SJSA1 (cell line): ENCODE results near the gene AGMAT. TPM values are rescaled to one million over a fixed set of nuclear protein-coding genes. Genes with fewer than 3 reads are reported as not detected.

Source experiments
- DNase-seq, 2 experiments: peaks; one replicate each; pipeline ENCODE4 v3.0.0-alpha.2; 2015 to 2020; ENCODE audit warnings: low spot score in 2 of 2, low read depth in 1 of 2
- H3K27ac ChIP-seq: fragments of 250-450 bp; sonication (Bioruptor Pico); 2 replicates; pipeline ENCODE4 v1.5.1; 2020; ENCODE audit warnings: mild to moderate bottlenecking, moderate library complexity
- H3K27me3 ChIP-seq: fragments of 250-450 bp; sonication (Bioruptor Pico); replicated peaks from 2 replicates; pipeline ENCODE4 v1.5.1; 2020; ENCODE audit warnings: mild to moderate bottlenecking, moderate library complexity
- H3K36me3 ChIP-seq: fragments of 250-450 bp; sonication (Bioruptor Pico); 2 replicates; pipeline ENCODE4 v1.5.1; 2020; ENCODE audit warnings: mild to moderate bottlenecking
- H3K4me1 ChIP-seq: fragments of 250-450 bp; sonication (Bioruptor Pico); replicated peaks from 2 replicates; pipeline ENCODE4 v1.6.1; 2021; ENCODE audit warnings: mild to moderate bottlenecking
- H3K4me3 ChIP-seq: fragments of 250-450 bp; sonication (Bioruptor Pico); 2 replicates; pipeline ENCODE4 v1.5.1; 2020; ENCODE audit warnings: mild to moderate bottlenecking
- H3K9me3 ChIP-seq: fragments of 250-450 bp; sonication (Bioruptor Pico); replicated peaks from 2 replicates; pipeline ENCODE4 v1.5.1; 2020; ENCODE audit warnings: mild to moderate bottlenecking
- total RNA-seq: library from RNA; depleted of rRNA; stranded (reverse); fragments of >200 nt; shearing (Covaris generic); gene quantifications from 2 replicates; pipeline ENCODE4 v1.2.3, GENCODE V29; 2014

AGMAT gene
- total RNA-seq, 1 experiment from 2014 or later: 0.53 TPM

DNA sequence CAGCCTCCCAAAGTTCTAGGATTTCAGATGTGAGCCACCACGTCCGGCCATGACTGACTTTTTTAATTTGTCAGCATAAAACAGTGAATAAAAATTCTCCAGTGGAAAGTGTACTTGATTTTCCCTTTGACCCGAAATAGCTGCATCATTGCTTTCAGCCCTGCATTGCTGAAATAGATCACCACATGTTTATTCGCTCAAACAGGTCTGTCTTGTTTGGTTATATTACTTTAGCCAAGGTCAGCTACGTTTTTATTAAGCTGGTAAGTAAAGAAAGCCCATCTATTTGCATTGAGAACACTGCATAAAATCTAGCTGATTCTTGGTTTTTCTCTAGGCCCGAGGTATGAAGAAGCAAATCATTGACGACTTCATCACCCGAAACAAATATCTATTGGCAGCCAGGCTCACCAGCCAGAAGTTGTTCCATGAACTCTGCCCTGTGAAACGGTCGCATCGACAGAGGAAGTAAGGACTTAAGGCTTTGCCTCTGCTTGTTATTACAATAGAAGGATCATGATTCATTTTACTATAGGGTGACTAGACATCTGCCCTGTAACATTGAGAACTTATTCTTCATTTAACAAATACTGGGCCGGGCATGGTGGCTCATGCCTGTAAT, 25.6 kb downstream of the AGMAT start:
- H3K27ac ChIP-seq: no peak overlapping the region
- no peak overlapping the region for H3K4me3 ChIP-seq
- H3K27me3 ChIP-seq: no peaks in the 10 kb centered on the region
- no peak for DNase-seq
- no peaks in the 10 kb centered on the region for H3K4me1 ChIP-seq
- no peaks in the 10 kb centered on the region for H3K9me3 ChIP-seq
- peaks cover 42% of the 10 kb centered on the region for H3K36me3 ChIP-seq

- Histone ChIP-seq H3K27ac (no peak overlapping the region), H3K4me3 (no peak overlapping the region), H3K27me3 (no peaks in the 10 kb centered on the region), H3K4me1 (no peaks in the 10 kb centered on the region), H3K36me3 (peaks cover 38% of the 10 kb centered on the region), H3K9me3 (no peaks in the 10 kb centered on the region)
- DNase-seq: no peak
Measured at GRCh38 chr1:15558516-15558915, 26.3 kb downstream of the AGMAT start.

GRCh38 chr1:15557594-15557993, 27.3 kb downstream of the AGMAT start:
- Histone ChIP-seq H3K36me3 (peaks cover 30% of the 10 kb centered on the region), H3K4me1 (no peaks in the 10 kb centered on the region), H3K27ac (no peak overlapping the region), H3K4me3 (no peak overlapping the region), H3K27me3 (no peaks in the 10 kb centered on the region), H3K9me3 (no peaks in the 10 kb centered on the region)
- no peak for DNase-seq

DNA sequence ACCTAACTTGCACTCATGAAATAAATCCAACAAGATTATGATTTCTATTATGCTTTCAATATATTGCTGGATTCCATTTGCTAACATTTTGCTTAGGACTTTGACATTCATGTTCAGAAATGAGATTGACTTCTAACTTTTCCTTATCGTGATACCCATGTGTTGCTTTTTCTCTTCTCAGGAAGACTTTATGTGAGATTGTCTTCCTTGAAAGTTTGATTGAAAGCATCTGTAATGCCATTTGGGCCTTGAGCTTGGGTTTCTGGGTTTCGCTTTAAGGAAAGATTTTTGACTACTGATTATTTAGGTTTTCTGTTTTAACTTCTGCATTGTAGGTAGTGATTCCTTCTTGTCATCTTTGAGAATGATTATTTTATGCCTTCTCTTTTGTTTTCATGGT, 27.8 kb downstream of the AGMAT start:
- Histone ChIP-seq H3K4me3 (no peak overlapping the region), H3K4me1 (no peaks in the 10 kb centered on the region), H3K9me3 (no peaks in the 10 kb centered on the region), H3K36me3 (peaks cover 26% of the 10 kb centered on the region), H3K27ac (no peak overlapping the region), H3K27me3 (no peaks in the 10 kb centered on the region)
- no peak for DNase-seq

DNA sequence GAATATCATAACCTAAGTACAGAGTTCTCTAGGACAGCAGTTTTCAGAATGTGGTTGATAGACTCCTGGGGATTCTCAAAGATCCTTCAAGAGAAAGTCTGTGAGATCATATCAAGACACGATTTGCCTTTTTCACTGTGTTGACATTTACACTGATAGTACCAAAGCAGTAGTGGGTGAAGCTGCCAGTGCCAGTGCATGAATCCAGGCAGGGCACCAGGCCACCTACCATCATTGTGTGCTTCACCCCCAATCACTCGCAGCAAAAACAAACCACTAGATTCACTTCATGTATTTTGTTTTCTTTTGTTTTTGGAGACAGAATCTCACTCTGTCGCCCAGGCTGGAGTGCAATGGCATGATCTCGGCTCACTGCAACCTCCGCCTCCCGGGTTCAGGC, 34.3 kb downstream of the AGMAT start:
- no peak overlapping the region for H3K4me3 ChIP-seq
- no peaks in the 10 kb centered on the region for H3K9me3 ChIP-seq
- H3K36me3 ChIP-seq: peaks cover 25% of the 10 kb centered on the region
- no peaks in the 10 kb centered on the region for H3K27me3 ChIP-seq
- H3K4me1 ChIP-seq: no peaks in the 10 kb centered on the region
- no peak for DNase-seq
- no peak overlapping the region for H3K27ac ChIP-seq

DNA sequence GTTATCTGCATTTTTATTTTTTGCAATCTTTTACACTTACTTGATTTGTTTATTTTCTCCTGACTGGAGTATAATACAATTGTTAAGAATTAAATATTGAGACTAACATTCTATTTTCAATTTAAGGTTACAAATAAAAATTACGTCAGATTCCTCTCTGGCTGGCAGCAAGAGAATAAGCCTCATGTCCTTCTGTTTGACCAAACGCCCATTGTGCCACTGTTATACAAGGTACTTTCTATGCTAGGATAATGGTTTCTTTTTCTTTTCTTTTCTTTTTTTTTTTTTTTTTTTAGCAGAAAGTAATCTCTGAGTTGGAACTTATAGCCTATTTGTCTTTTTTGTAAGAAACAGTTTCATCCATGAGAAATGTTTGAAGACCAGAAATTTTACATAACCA, 38.2 kb downstream of the AGMAT start:
- DNase-seq: no peak
- Histone ChIP-seq H3K36me3 (peaks cover 57% of the 10 kb centered on the region), H3K9me3 (no peaks in the 10 kb centered on the region), H3K4me3 (no peak overlapping the region), H3K27me3 (no peaks in the 10 kb centered on the region), H3K27ac (no peak overlapping the region), H3K4me1 (peaks cover 9% of the 10 kb centered on the region)

- peaks cover 17% of the 10 kb centered on the region for H3K4me1 ChIP-seq
- H3K4me3 ChIP-seq: no peak overlapping the region
- H3K27ac ChIP-seq: no peak overlapping the region
- DNase-seq: peak in 1 of 2 experiments; percentile 6
- H3K36me3 ChIP-seq: peaks cover 70% of the 10 kb centered on the region
- peaks cover 3% of the 10 kb centered on the region; the same call in 1 of the 2 replicates for H3K9me3 ChIP-seq
- H3K27me3 ChIP-seq: no peaks in the 10 kb centered on the region
Measured at GRCh38 chr1:15543589-15544568, 41.0 kb downstream of the AGMAT start.

- Histone ChIP-seq H3K4me1 (peaks cover 17% of the 10 kb centered on the region), H3K36me3 (peaks cover 73% of the 10 kb centered on the region), H3K27me3 (no peaks in the 10 kb centered on the region), H3K4me3 (no peak overlapping the region), H3K9me3 (peaks cover 3% of the 10 kb centered on the region; the same call in 1 of the 2 replicates), H3K27ac (no peak overlapping the region)
- peak in 1 of 2 experiments; percentile 2 for DNase-seq
Measured at GRCh38 chr1:15543251-15543588, 41.6 kb downstream of the AGMAT start.

- H3K27ac ChIP-seq: no peak overlapping the region
Measured at GRCh38 chr1:15542388-15543250, 42.2 kb downstream of the AGMAT start.

DNA sequence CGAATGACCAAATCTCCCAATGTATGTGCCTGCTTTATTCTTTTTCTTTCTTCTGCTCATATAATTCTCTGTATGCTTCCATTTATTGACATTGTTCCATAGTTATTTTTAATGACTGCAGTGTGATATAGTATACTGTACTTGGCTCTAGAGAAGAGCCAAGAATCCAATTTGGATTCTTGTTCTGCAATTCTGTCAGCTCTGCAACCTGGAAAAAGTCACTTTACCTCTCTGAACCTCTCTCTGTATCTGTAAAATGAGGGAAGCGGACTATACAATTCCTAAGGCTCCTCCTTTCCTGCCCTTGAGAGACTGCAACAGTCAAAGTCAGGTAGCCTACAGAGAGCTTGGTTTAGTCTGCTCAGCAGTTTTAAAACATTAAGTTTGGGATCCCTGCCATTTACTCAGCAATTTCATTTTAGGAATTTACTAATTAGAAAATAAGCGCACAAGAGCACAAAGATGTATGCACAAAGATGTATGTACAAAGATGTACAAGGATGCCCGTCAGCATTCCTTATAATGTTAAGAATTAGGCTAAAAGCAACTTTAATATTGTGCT, 43.5 kb downstream of the AGMAT start:
- DNase-seq: no peak
- peaks cover 73% of the 10 kb centered on the region for H3K36me3 ChIP-seq
- no peak overlapping the region for H3K27ac ChIP-seq

More at GRCh38 chr1:15542388-15543250, 42.2 kb downstream of the AGMAT start:
- peaks cover 67% of the 10 kb centered on the region for H3K36me3 ChIP-seq
- no peak overlapping the region for H3K4me3 ChIP-seq
- DNase-seq: no peak
- H3K9me3 ChIP-seq: peaks cover 3% of the 10 kb centered on the region; the same call in 1 of the 2 replicates
- H3K27me3 ChIP-seq: no peaks in the 10 kb centered on the region
- H3K4me1 ChIP-seq: peaks cover 17% of the 10 kb centered on the region

GRCh38 chr1:15540186-15540585, 44.7 kb downstream of the AGMAT start:
- Histone ChIP-seq H3K4me3 (no peak overlapping the region), H3K4me1 (peaks cover 17% of the 10 kb centered on the region), H3K27ac (peak overlapping the region; percentile 43), H3K27me3 (no peaks in the 10 kb centered on the region), H3K36me3 (peaks cover 72% of the 10 kb centered on the region), H3K9me3 (peaks cover 3% of the 10 kb centered on the region; the same call in 1 of the 2 replicates)
- DNase-seq: peak in 1 of 2 experiments; percentile 63

More for the DNA sequence above, 43.5 kb downstream of the AGMAT start:
- peaks cover 3% of the 10 kb centered on the region; the same call in 1 of the 2 replicates for H3K9me3 ChIP-seq
- H3K27me3 ChIP-seq: no peaks in the 10 kb centered on the region
- peaks cover 17% of the 10 kb centered on the region for H3K4me1 ChIP-seq
- no peak overlapping the region for H3K4me3 ChIP-seq

DNA sequence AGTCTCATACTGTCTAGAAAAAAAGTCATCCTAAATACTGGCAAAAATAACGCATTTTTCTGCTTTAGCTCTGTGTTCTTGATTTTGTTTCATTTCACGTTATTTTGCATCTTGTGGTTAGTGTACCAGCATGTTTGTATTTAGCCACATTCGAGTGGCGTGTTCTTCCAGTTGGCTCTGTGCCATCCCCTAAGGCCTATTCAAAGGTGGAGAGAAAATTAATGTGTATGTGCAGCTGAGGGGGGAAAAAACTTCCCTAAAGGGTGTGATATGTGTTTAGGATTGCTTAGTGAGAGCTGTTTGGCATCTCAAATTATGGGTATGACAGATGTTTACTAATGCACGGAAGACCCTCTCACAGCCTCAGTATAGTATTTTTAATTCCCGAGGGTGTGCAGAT, 46.1 kb downstream of the AGMAT start:
- peaks cover 17% of the 10 kb centered on the region for H3K4me1 ChIP-seq
- H3K27ac ChIP-seq: no peak overlapping the region
- no peak overlapping the region for H3K4me3 ChIP-seq
- H3K27me3 ChIP-seq: no peaks in the 10 kb centered on the region
- H3K36me3 ChIP-seq: peaks cover 75% of the 10 kb centered on the region
- H3K9me3 ChIP-seq: peaks cover 3% of the 10 kb centered on the region; the same call in 1 of the 2 replicates
- no peak for DNase-seq

GRCh38 chr1:15531682-15532081, 53.2 kb downstream of the AGMAT start:
- Histone ChIP-seq H3K36me3 (peaks cover 25% of the 10 kb centered on the region), H3K4me1 (no peaks in the 10 kb centered on the region; the same call in 1 of the 2 replicates), H3K4me3 (no peak overlapping the region), H3K9me3 (no peaks in the 10 kb centered on the region), H3K27ac (no peak overlapping the region), H3K27me3 (no peaks in the 10 kb centered on the region)
- DNase-seq: no peak
